Body of pancreas (tissue), 4 donors: ENCODE data around the gene SFTPA1. TPM values are rescaled to one million over a fixed set of nuclear protein-coding genes. Genes with fewer than 3 reads are reported as not detected.
"Not testable (repeated sequence)": the region's sequence is repeated elsewhere in the genome, so short reads cannot be mapped to it uniquely, and the experiment has no call there.

Experiments used
- ATAC-seq: fragments of 150-250 bp; one replicate; pipeline ENCODE4 v1.9.1; 2016
- DNase-seq, 4 donors: peaks; one replicate each; pipeline ENCODE4 v3.0.0-alpha.2; 2019
- H3K27ac ChIP-seq, 4 donors: fragments of 200-600 bp; sonication (generic); 1 replicate in 3 of 4; 2 replicates in 1 of 4; pipeline versions ENCODE4 v1.5.1 to v1.6.1; 2016 to 2019; ENCODE audit warnings: mild to moderate bottlenecking in 1 of 4, mixed read lengths in 1 of 4, moderate library complexity in 1 of 4
- H3K27me3 ChIP-seq, 2 donors: fragments of 200-600 bp; sonication (generic); one replicate each; pipeline ENCODE4 v1.6.0; 2016; ENCODE audit warnings: mild to moderate bottlenecking in 1 of 2
- H3K36me3 ChIP-seq, 2 donors: fragments of 200-600 bp; sonication (generic); replicated peaks in 1 of 2; 2 replicates each; pipeline ENCODE4 v1.5.1; 2016; ENCODE audit warnings: low read depth in 2 of 2; ENCODE audit not compliant: insufficient read depth in 1 of 2
- H3K4me1 ChIP-seq: fragments of 200-600 bp; sonication (generic); one replicate; pipeline ENCODE4 v1.6.0; 2016
- H3K4me3 ChIP-seq, 2 donors: fragments of 200-600 bp; sonication (generic); 1 replicate in 1 of 2; 2 replicates in 1 of 2; pipeline ENCODE4 v1.5.1; 2016 to 2019
- H3K9me3 ChIP-seq, 3 donors: fragments of 200-600 bp; sonication (generic); 1 replicate in 2 of 3; 2 replicates in 1 of 3; pipeline ENCODE4 v1.5.1; 2016
- CTCF ChIP-seq, 7 experiments: fragments of 450-650 bp in 4 of 7; fragments of 200-600 bp in 3 of 7; sonication (generic) in 3 of 7; IDR thresholded peaks; one replicate each; pipeline ENCODE4 v1.5.1; 2016 to 2019; ENCODE audit warnings: antibody characterized with exemption in 7 of 7
- POLR2A ChIP-seq, 3 donors: fragments of 450-650 bp; IDR thresholded peaks; one replicate each; pipeline ENCODE4 v1.6.1; 2016; ENCODE audit warnings: antibody characterized with exemption in 3 of 3, mild to moderate bottlenecking in 2 of 3
- WGBS, 2 donors: methylation state at CpG; one replicate each; pipeline ENCODE4 v1.1.5; 2017; 5-methylcytosine and 5-hydroxymethylcytosine counted together
- intact Hi-C: fragments of 100-400 bp; cut with DNase I; formaldehyde crosslinking; loops from one replicate; pipeline ENCODE4 v1.15.1; 2023
- total RNA-seq, 2 donors: library from RNA; depleted of rRNA; stranded (reverse); fragments of >200 nt; gene quantifications; one replicate each; pipeline ENCODE4 v1.1.0, GENCODE V29; 2016

Gene SFTPA1
- total RNA-seq, 2 donors from 2014 or later = 0.26 TPM; not detected in 1

- WGBS, 2 donors = 75 to 78% methylated on average over 2 of the region's 2 CpGs
- Histone ChIP-seq H3K27me3 (no peaks in the 10 kb centered on the region), H3K4me1 (no peaks in the 10 kb centered on the region), H3K36me3 (no peaks in the 10 kb centered on the region), H3K4me3 (no peak overlapping the region), H3K9me3 (no peaks in the 10 kb centered on the region), H3K27ac (no peak overlapping the region)
- intact Hi-C loops = no loop called here
- DNase-seq = no peak
- no peak for TF ChIP-seq CTCF (IDR thresholded peaks at IDR 0.05)
- no peak for TF ChIP-seq POLR2A (IDR thresholded peaks at IDR 0.05)
- no peak for ATAC-seq
Observed at GRCh38 chr10:79627075-79627474, 16.3 kb downstream of the SFTPA1 start.

- Histone ChIP-seq H3K9me3 (no peaks in the 10 kb centered on the region), H3K27ac (no peak overlapping the region), H3K4me3 (no peak overlapping the region), H3K4me1 (no peaks in the 10 kb centered on the region), H3K27me3 (no peaks in the 10 kb centered on the region), H3K36me3 (no peaks in the 10 kb centered on the region)
- intact Hi-C loops = no loop called here
- TF ChIP-seq CTCF (IDR thresholded peaks at IDR 0.05) (no peak), POLR2A (IDR thresholded peaks at IDR 0.05) (no peak)
- DNase-seq (no peak), ATAC-seq (no peak)
- 77 to 88% methylated on average over 4 of the region's 4 CpGs for WGBS, 2 donors
Observed at GRCh38 chr10:79628083-79628482, 17.3 kb downstream of the SFTPA1 start.

- DNase-seq = no peak
- Histone ChIP-seq H3K4me3 (no peak overlapping the region), H3K27me3 (no peaks in the 10 kb centered on the region), H3K27ac (no peak overlapping the region), H3K36me3 (no peaks in the 10 kb centered on the region), H3K9me3 (no peaks in the 10 kb centered on the region), H3K4me1 (no peaks in the 10 kb centered on the region)
- TF ChIP-seq POLR2A (IDR thresholded peaks at IDR 0.05) (no peak), CTCF (IDR thresholded peaks at IDR 0.05) (no peak)
- 78 to 79% methylated on average over 8 to 9 of the region's 9 CpGs for WGBS, 2 donors
- no peak for ATAC-seq
- intact Hi-C loops = no loop called here
Observed at GRCh38 chr10:79628988-79629954, 18.5 kb downstream of the SFTPA1 start.

GRCh38 chr10:79629955-79630327, 19.2 kb downstream of the SFTPA1 start:
- Histone ChIP-seq H3K4me1 (no peaks in the 10 kb centered on the region), H3K27me3 (no peaks in the 10 kb centered on the region), H3K4me3 (no peak overlapping the region), H3K9me3 (no peaks in the 10 kb centered on the region), H3K36me3 (no peaks in the 10 kb centered on the region), H3K27ac (no peak overlapping the region)
- 85 to 87% methylated on average over 5 of the region's 5 CpGs for WGBS, 2 donors
- intact Hi-C loops = no loop called here
- no peak for DNase-seq
- no peak for TF ChIP-seq CTCF (IDR thresholded peaks at IDR 0.05)
- no peak for TF ChIP-seq POLR2A (IDR thresholded peaks at IDR 0.05)
- no peak for ATAC-seq

GRCh38 chr10:79636654-79637199, 26.0 kb downstream of the SFTPA1 start:
- H3K36me3 ChIP-seq, DNase-seq, intact Hi-C loops, H3K4me1 ChIP-seq, H3K9me3 ChIP-seq, H3K27me3 ChIP-seq, ATAC-seq, H3K27ac ChIP-seq, H3K4me3 ChIP-seq: not testable (repeated sequence)
- WGBS, 2 donors = 41 to 54% methylated on average over 2 of the region's 2 CpGs
